Gastrocnemius medialis (tissue), 4 donors: ENCODE measurements around the gene OPN1SW. TPM values are rescaled to one million over a fixed set of nuclear protein-coding genes. Genes with fewer than 3 reads are reported as not detected.

Source experiments
- ATAC-seq, 2 donors: fragments of 150-250 bp; one replicate each; pipeline ENCODE4 v1.9.1; 2016
- DNase-seq, 2 donors: peaks; one replicate each; pipeline ENCODE4 v3.0.0-alpha.2; 2019
- H3K27ac ChIP-seq, 4 donors: fragments of 200-600 bp; sonication (generic); 1 replicate in 1 of 4; 2 replicates in 3 of 4; pipeline ENCODE4 v1.5.1; 2016 to 2018; ENCODE audit warnings: mild to moderate bottlenecking in 2 of 4, moderate library complexity in 1 of 4
- H3K27me3 ChIP-seq, 3 donors: fragments of 200-600 bp; sonication (generic) in 2 of 3; 1 replicate in 1 of 3; 2 replicates in 2 of 3; pipeline versions ENCODE4 v1.5.1 to v1.6.0; 2016 to 2019; ENCODE audit warnings: mild to moderate bottlenecking in 1 of 3, moderate library complexity in 1 of 3
- H3K36me3 ChIP-seq, 2 donors: fragments of 200-600 bp; sonication (generic) in 1 of 2; one replicate each; pipeline ENCODE4 v1.5.1; 2017 to 2018
- H3K4me1 ChIP-seq, 2 donors: fragments of 200-600 bp; sonication (generic) in 1 of 2; one replicate each; pipeline ENCODE4 v1.5.1; 2016 to 2017; ENCODE audit warnings: mild to moderate bottlenecking in 2 of 2
- H3K4me3 ChIP-seq, 4 donors: fragments of 200-600 bp; sonication (generic) in 3 of 4; 1 replicate in 1 of 4; 2 replicates in 3 of 4; pipeline ENCODE4 v1.5.1; 2016 to 2019; ENCODE audit warnings: mild to moderate bottlenecking in 2 of 4
- H3K9me3 ChIP-seq, 3 donors: fragments of 200-600 bp; sonication (generic) in 2 of 3; 1 replicate in 1 of 3; 2 replicates in 2 of 3; pipeline ENCODE4 v1.5.1; 2016 to 2019
- CTCF ChIP-seq, 5 experiments: fragments of 450-650 bp in 3 of 5; fragments of 200-600 bp in 2 of 5; sonication (generic) in 2 of 5; IDR thresholded peaks in 4 of 5; conservative IDR thresholded peaks in 1 of 5; 1 replicate in 4 of 5; 2 replicates in 1 of 5; pipeline ENCODE4 v1.5.1; 2016 to 2019; ENCODE audit warnings: antibody characterized with exemption in 5 of 5, mild to moderate bottlenecking in 3 of 5, moderate library complexity in 3 of 5
- POLR2A ChIP-seq, 2 donors: fragments of 450-650 bp; IDR thresholded peaks; one replicate each; pipeline ENCODE4 v1.6.1; 2017; ENCODE audit warnings: antibody characterized with exemption in 2 of 2, mild to moderate bottlenecking in 2 of 2, moderate library complexity in 2 of 2
- in situ Hi-C, 4 donors: fragments of 200-750 bp; cut with MboI; loops; one replicate each; pipeline versions ENCODE4 v1.15.0 to v1.8.0; 2017; ENCODE audit warnings: low sequenced_read_pairs in 4 of 4
- intact Hi-C: fragments of 100-400 bp; cut with DNase I; formaldehyde crosslinking; loops from one replicate; pipeline ENCODE4 v1.15.1; 2023; ENCODE audit warnings: low total_unique reads
- total RNA-seq, 4 donors: library from RNA; depleted of rRNA; stranded (reverse); fragments of >200 nt; gene quantifications; one replicate each; pipeline versions ENCODE4 v1.1.0 to v1.2.3, GENCODE V29; 2016

Gene OPN1SW
- total RNA-seq, 4 donors from 2014 or later: not detected

DNA sequence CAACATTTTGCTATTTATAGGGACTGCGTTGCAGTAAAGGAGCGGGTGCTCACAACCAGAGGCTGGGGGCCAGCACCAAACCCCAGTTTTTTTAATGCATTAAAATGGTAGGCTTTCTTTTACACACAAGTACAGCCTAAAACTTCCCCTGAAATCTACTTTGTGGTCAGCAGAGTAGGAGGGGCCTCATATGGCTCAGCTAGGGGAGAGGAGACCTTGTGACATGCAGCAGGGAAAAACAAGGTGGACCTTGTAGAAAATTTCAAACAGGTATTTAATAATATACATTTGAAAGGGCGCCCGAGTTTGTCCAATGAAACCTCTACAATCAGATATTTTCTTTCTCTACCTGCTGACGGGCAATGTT lies 17.6 kb upstream of the OPN1SW start:
- intact Hi-C loops: no loop called here
- no peaks in the 10 kb centered on the region for H3K9me3 ChIP-seq
- in situ Hi-C loops: loop anchor here in 3 of 4 donors (10.0 to 25.0 kb wide), 3 partner anchors 82 to 94 kb away; no protein-coding TSS in a partner anchor

GRCh38 chr7:128792471-128793180 lies 17.0 kb upstream of the OPN1SW start:
- H3K4me3 ChIP-seq: peak overlapping the region in 1 of 4 donors; percentile 78
- in situ Hi-C loops: loop anchor here in 3 of 4 donors (10.0 to 25.0 kb wide), 3 partner anchors 82 to 95 kb away; no protein-coding TSS in a partner anchor
- H3K27ac ChIP-seq: no peak overlapping the region
- no peaks in the 10 kb centered on the region for H3K27me3 ChIP-seq
- no peak for DNase-seq
- ATAC-seq: no peak
- intact Hi-C loops: no loop called here
- no peak for TF ChIP-seq POLR2A (IDR thresholded peaks at IDR 0.05)
- TF ChIP-seq CTCF (IDR thresholded peaks at IDR 0.05 in 4 of 5, conservative IDR thresholded peaks at IDR 0.05 in 1 of 5): no peak
- H3K36me3 ChIP-seq: no peaks in the 10 kb centered on the region
- H3K9me3 ChIP-seq: no peaks in the 10 kb centered on the region
- peaks cover 22 to 30% of the 10 kb centered on the region in 2 donors for H3K4me1 ChIP-seq

More for the DNA sequence above, 17.6 kb upstream of the OPN1SW start:
- no peak overlapping the region for H3K4me3 ChIP-seq
- H3K36me3 ChIP-seq: no peaks in the 10 kb centered on the region
- no peak overlapping the region for H3K27ac ChIP-seq
- ATAC-seq: no peak
- DNase-seq: no peak
- no peaks in the 10 kb centered on the region for H3K27me3 ChIP-seq
- H3K4me1 ChIP-seq: peaks cover 22 to 30% of the 10 kb centered on the region in 2 donors
- TF ChIP-seq POLR2A (IDR thresholded peaks at IDR 0.05): no peak
- no peak for TF ChIP-seq CTCF (IDR thresholded peaks at IDR 0.05 in 4 of 5, conservative IDR thresholded peaks at IDR 0.05 in 1 of 5)

GRCh38 chr7:128791972-128792327 lies 16.4 kb upstream of the OPN1SW start:
- H3K4me1 ChIP-seq: peaks cover 22 to 30% of the 10 kb centered on the region in 2 donors
- in situ Hi-C loops: loop anchor here in 3 of 4 donors (10.0 to 25.0 kb wide), 3 partner anchors 83 to 95 kb away; no protein-coding TSS in a partner anchor
- intact Hi-C loops: no loop called here
- H3K4me3 ChIP-seq: peak overlapping the region; percentile 69 to 82 (median 74)
- H3K36me3 ChIP-seq: no peaks in the 10 kb centered on the region
- ATAC-seq (no peak), DNase-seq (no peak)
- TF ChIP-seq CTCF (IDR thresholded peaks at IDR 0.05 in 4 of 5, conservative IDR thresholded peaks at IDR 0.05 in 1 of 5) (no peak), POLR2A (IDR thresholded peaks at IDR 0.05) (no peak)
- H3K27me3 ChIP-seq: no peaks in the 10 kb centered on the region
- no peaks in the 10 kb centered on the region for H3K9me3 ChIP-seq
- H3K27ac ChIP-seq: peak overlapping the region in 1 of 4 donors; percentile 72

DNA sequence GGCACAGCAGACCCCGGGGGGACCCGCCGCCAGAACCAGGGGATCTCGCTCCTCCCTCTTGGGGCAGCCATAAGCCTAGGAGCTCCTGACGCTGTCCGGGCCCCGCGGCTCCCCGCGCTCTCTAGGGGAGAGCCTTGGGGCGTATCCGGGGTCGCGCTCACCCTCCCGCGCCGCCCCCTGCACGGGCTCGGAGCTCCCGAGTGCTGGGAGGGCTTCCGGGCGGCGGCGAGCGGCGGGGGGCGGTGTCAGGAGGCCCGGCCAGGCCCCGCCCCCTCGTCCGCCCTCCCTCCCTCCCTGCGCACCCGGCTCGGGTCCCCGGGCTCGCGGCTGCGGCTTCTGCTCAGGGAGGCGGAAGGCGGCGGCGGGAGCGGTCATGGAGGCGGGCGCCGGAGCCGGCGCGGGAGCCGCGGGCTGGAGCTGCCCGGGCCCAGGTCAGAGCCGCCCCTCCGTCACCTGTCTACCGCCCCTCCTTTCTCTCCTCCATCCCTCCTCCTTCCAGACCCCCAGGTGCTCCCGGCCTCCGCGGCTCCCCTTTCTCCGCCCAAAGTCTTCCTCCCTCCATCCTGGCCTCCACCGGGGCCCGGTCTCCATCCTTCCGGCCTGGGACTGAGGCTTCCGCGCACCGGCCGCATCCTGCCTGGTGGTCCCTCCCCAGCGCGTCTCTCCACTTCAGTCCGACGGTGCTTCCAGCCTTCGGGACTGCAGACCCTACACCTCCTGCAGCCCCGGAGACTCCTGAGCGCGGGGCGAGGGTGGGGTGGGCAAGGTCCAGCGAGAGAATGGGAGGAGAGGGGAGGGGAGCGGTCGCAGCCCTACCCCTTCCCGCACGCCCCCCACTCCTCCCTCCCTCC lies 15.8 kb upstream of the OPN1SW start, which contains the start of gene CCDC136:
Gene CCDC136 (plus strand): TSS at position 848 of the 851 bp plus-strand sequence. CDS start 444 bp downstream, outside the sequence.
- in situ Hi-C loops: loop anchor here in 3 of 4 donors (10.0 to 25.0 kb wide), 3 partner anchors 83 to 96 kb away; no protein-coding TSS in a partner anchor

More for the DNA sequence above, 15.8 kb upstream of the OPN1SW start, which contains the start of gene CCDC136:
- H3K27me3 ChIP-seq: no peaks in the 10 kb centered on the region
- ATAC-seq: peak; percentile 43 to 66
- no peak for TF ChIP-seq CTCF (IDR thresholded peaks at IDR 0.05 in 4 of 5, conservative IDR thresholded peaks at IDR 0.05 in 1 of 5)
- peak; percentile 47 to 57 for TF ChIP-seq POLR2A (IDR thresholded peaks at IDR 0.05)
- H3K27ac ChIP-seq: peak within 1 kb of the TSS; percentile 48 to 72 (median 56)
- intact Hi-C loops: no loop called here
- no peaks in the 10 kb centered on the region for H3K36me3 ChIP-seq
- H3K4me1 ChIP-seq: peaks cover 21 to 30% of the 10 kb centered on the region in 2 donors
- no peaks in the 10 kb centered on the region for H3K9me3 ChIP-seq
- DNase-seq: peak; percentile 38 to 58
- H3K4me3 ChIP-seq: peak within 1 kb of the TSS; percentile 69 to 82 (median 74)
